Mucosa of rectum (tissue), 2 donors: Measurements from ENCODE around the gene ZSWIM8.
"Not testable (repeated sequence)": the region's sequence is repeated elsewhere in the genome, so short reads cannot be mapped to it uniquely, and the experiment has no call there.

ENCODE experiments used
- H3K27ac ChIP-seq, 2 donors: one replicate each; pipeline ENCODE4 v1.7.0; 2013; ENCODE audit warnings: inconsistent platforms in 2 of 2, low read depth in 2 of 2, low read length in 2 of 2
- H3K27me3 ChIP-seq, 2 donors: one replicate each; pipeline ENCODE4 v1.7.0; 2013; ENCODE audit warnings: low read length in 2 of 2; ENCODE audit not compliant: control insufficient read depth in 2 of 2, insufficient read depth in 2 of 2
- H3K36me3 ChIP-seq, 2 donors: one replicate each; pipeline ENCODE4 v1.7.0; 2013; ENCODE audit warnings: low read length in 2 of 2; ENCODE audit not compliant: control insufficient read depth in 2 of 2, insufficient read depth in 2 of 2
- H3K4me1 ChIP-seq, 2 donors: one replicate each; pipeline ENCODE4 v1.7.0; 2013; ENCODE audit warnings: low read length in 2 of 2, mild to moderate bottlenecking in 1 of 2; ENCODE audit not compliant: control insufficient read depth in 2 of 2, insufficient read depth in 2 of 2
- H3K4me3 ChIP-seq, 2 donors: one replicate each; pipeline ENCODE4 v1.7.0; 2013; ENCODE audit warnings: low read length in 2 of 2
- H3K9ac ChIP-seq, 2 donors: one replicate each; pipeline ENCODE4 v1.7.0; 2013; ENCODE audit warnings: low read length in 2 of 2, low read depth in 1 of 2, mild to moderate bottlenecking in 1 of 2
- H3K9me3 ChIP-seq, 2 donors: one replicate each; pipeline ENCODE4 v1.7.0; 2013; ENCODE audit warnings: low read length in 2 of 2; ENCODE audit not compliant: control insufficient read depth in 2 of 2
- donor health status: healthy.
- donor health status: Normal muscosa, but diverticular disease.

ZSWIM8 gene

GRCh38 chr10:73823391-73823790 lies 38.0 kb downstream of the ZSWIM8 start:
- Histone ChIP-seq H3K9me3 (no peaks in the 10 kb centered on the region), H3K4me1 (peaks cover 6 to 12% of the 10 kb centered on the region in 2 donors), H3K9ac (no peak overlapping the region), H3K36me3 (peaks cover 34 to 40% of the 10 kb centered on the region in 2 donors), H3K4me3 (no peak overlapping the region), H3K27ac (no peak overlapping the region), H3K27me3 (no peaks in the 10 kb centered on the region)

- H3K4me1 ChIP-seq: peaks cover 6 to 10% of the 10 kb centered on the region in 2 donors
- no peak overlapping the region for H3K9ac ChIP-seq
- no peak overlapping the region for H3K27ac ChIP-seq
- H3K27me3 ChIP-seq: no peaks in the 10 kb centered on the region
- H3K36me3 ChIP-seq: peaks cover 38 to 43% of the 10 kb centered on the region in 2 donors
- H3K9me3 ChIP-seq: no peaks in the 10 kb centered on the region
- H3K4me3 ChIP-seq: no peak overlapping the region
Observed at GRCh38 chr10:73824146-73824725, 38.8 kb downstream of the ZSWIM8 start.

GRCh38 chr10:73827346-73828089 lies 42.1 kb downstream of the ZSWIM8 start:
- Histone ChIP-seq H3K27me3 (no peaks in the 10 kb centered on the region), H3K4me3 (no peak overlapping the region), H3K27ac (no peak overlapping the region), H3K9me3 (no peaks in the 10 kb centered on the region), H3K9ac (no peak overlapping the region), H3K4me1 (no peaks in the 10 kb centered on the region), H3K36me3 (peaks cover 42 to 44% of the 10 kb centered on the region in 2 donors)

GRCh38 chr10:73828161-73828560 lies 42.8 kb downstream of the ZSWIM8 start:
- Histone ChIP-seq H3K9me3 (no peaks in the 10 kb centered on the region), H3K9ac (no peak overlapping the region), H3K27ac (no peak overlapping the region), H3K4me3 (no peak overlapping the region), H3K27me3 (no peaks in the 10 kb centered on the region), H3K4me1 (no peaks in the 10 kb centered on the region), H3K36me3 (peaks cover 43% of the 10 kb centered on the region in 2 donors)

- H3K9ac ChIP-seq, H3K4me1 ChIP-seq, H3K4me3 ChIP-seq, H3K27ac ChIP-seq, H3K27me3 ChIP-seq, H3K9me3 ChIP-seq: not testable (repeated sequence)
- H3K36me3 ChIP-seq: peaks cover 36 to 37% of the 10 kb centered on the region in 2 donors
Observed at GRCh38 chr10:73829090-73829489, 43.7 kb downstream of the ZSWIM8 start.

GRCh38 chr10:73836427-73836980 lies 51.1 kb downstream of the ZSWIM8 start:
- Histone ChIP-seq H3K4me3 (no peak overlapping the region), H3K9me3 (no peaks in the 10 kb centered on the region), H3K4me1 (no peaks in the 10 kb centered on the region), H3K27ac (no peak overlapping the region), H3K9ac (no peak overlapping the region), H3K36me3 (peaks cover 55% of the 10 kb centered on the region in 2 donors), H3K27me3 (no peaks in the 10 kb centered on the region)

- Histone ChIP-seq H3K27me3 (no peaks in the 10 kb centered on the region), H3K9ac (no peak overlapping the region), H3K36me3 (peaks cover 59 to 60% of the 10 kb centered on the region in 2 donors), H3K9me3 (no peaks in the 10 kb centered on the region), H3K27ac (no peak overlapping the region), H3K4me3 (no peak overlapping the region), H3K4me1 (no peaks in the 10 kb centered on the region)
Observed at GRCh38 chr10:73837072-73837471, 51.7 kb downstream of the ZSWIM8 start.

GRCh38 chr10:73838008-73838567 lies 52.7 kb downstream of the ZSWIM8 start:
- Histone ChIP-seq H3K27me3 (no peaks in the 10 kb centered on the region), H3K4me1 (no peaks in the 10 kb centered on the region), H3K9ac (no peak overlapping the region), H3K27ac (no peak overlapping the region), H3K36me3 (peaks cover 66 to 70% of the 10 kb centered on the region in 2 donors), H3K4me3 (no peak overlapping the region), H3K9me3 (no peaks in the 10 kb centered on the region)

- Histone ChIP-seq H3K4me3 (no peak overlapping the region), H3K9me3 (no peaks in the 10 kb centered on the region), H3K4me1 (no peaks in the 10 kb centered on the region), H3K27me3 (no peaks in the 10 kb centered on the region), H3K27ac (no peak overlapping the region), H3K9ac (no peak overlapping the region), H3K36me3 (peaks cover 63 to 77% of the 10 kb centered on the region in 2 donors)
Observed at GRCh38 chr10:73838827-73839226, 53.4 kb downstream of the ZSWIM8 start.

- Histone ChIP-seq H3K27ac (no peak overlapping the region), H3K9me3 (no peaks in the 10 kb centered on the region), H3K4me3 (no peak overlapping the region), H3K9ac (no peak overlapping the region), H3K27me3 (no peaks in the 10 kb centered on the region), H3K4me1 (no peaks in the 10 kb centered on the region), H3K36me3 (peaks cover 61 to 75% of the 10 kb centered on the region in 2 donors)
Observed at GRCh38 chr10:73839276-73839966, 54.0 kb downstream of the ZSWIM8 start.
